ENCODE data around the gene EXOC3L4. TPM values are rescaled to one million over a fixed set of nuclear protein-coding genes. Genes with fewer than 3 reads are reported as not detected.

EXOC3L4 gene
- polyA plus RNA-seq, 1 donor (not counting 4 experiments of a cell fraction or from before 2014, with no cell fraction given), result not detected

DNA sequence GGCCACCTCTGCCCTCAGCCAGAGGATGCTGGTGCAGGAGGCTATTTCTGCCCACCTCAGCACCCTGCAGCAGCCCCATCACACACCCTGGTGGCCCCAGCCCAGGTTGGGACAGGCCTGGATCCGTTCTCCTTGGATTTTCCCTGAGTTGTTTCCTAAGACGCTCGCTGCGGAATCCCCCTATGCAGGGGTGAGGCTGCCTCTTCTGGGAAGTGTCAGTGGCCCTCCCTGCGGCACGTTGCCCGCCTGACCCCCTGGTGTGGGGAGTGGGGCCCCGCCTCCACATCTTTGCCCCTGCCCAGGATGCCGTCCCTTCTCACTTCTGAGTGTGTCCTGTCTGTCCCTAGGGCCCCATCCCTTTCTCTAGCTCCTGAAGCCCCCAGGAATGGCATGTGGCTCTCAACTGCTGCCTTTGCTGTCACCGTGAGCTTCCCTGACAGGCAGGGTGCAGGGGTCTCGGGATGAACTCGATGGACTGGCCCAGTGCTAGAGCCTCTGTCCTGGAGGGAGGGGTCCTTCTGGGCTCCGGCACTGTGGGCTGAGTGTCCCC, 594 bp upstream of the EXOC3L4 start:
- TF ChIP-seq EZH2 (IDR thresholded peaks at IDR 0.05; ENCODE audit: low read length), result no peak
- TF ChIP-seq, protein P1, sequence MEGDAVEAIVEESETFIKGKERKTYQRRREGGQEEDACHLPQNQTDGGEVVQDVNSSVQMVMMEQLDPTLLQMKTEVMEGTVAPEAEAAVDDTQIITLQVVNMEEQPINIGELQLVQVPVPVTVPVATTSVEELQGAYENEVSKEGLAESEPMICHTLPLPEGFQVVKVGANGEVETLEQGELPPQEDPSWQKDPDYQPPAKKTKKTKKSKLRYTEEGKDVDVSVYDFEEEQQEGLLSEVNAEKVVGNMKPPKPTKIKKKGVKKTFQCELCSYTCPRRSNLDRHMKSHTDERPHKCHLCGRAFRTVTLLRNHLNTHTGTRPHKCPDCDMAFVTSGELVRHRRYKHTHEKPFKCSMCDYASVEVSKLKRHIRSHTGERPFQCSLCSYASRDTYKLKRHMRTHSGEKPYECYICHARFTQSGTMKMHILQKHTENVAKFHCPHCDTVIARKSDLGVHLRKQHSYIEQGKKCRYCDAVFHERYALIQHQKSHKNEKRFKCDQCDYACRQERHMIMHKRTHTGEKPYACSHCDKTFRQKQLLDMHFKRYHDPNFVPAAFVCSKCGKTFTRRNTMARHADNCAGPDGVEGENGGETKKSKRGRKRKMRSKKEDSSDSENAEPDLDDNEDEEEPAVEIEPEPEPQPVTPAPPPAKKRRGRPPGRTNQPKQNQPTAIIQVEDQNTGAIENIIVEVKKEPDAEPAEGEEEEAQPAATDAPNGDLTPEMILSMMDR (optimal IDR thresholded peaks at IDR 0.05 in 1 of 3, IDR thresholded peaks at IDR 0.05 in 1 of 3, conservative IDR thresholded peaks at IDR 0.05 in 1 of 3; ENCODE audit: extremely low read depth in 1 of 3, insufficient read depth in 2 of 3, low read length in 3 of 3), result no peak
- FAIRE-seq (no peak), DNase-seq (ENCODE audit: low read depth, low spot score) (no peak)
- no peak overlapping the region for H3K4me3 ChIP-seq (ENCODE audit: control insufficient read depth in 2 of 3, extremely low read depth in 1 of 3, insufficient read depth in 2 of 3, low read depth in 1 of 3, low read length in 3 of 3)
- H3K36me3 ChIP-seq (ENCODE audit: control insufficient read depth in 2 of 2, extremely low read depth in 1 of 2, insufficient read depth in 2 of 2, low read length in 2 of 2), result no peaks in the 10 kb centered on the region
- no peak overlapping the region for H3K27ac ChIP-seq (ENCODE audit: control insufficient read depth, insufficient read depth, low read length)
- H3K9me1 ChIP-seq (ENCODE audit: control insufficient read depth, extremely low read depth, insufficient read depth, low read length), result no peaks in the 10 kb centered on the region
- H3K79me2 ChIP-seq (ENCODE audit: control insufficient read depth, insufficient read depth, low read length), result no peaks in the 10 kb centered on the region
- dilution Hi-C loops (cut with MboI; ENCODE audit: extremely low pct_ligation_motif_present, low sequenced_read_pairs), result no loop called here
- H4K20me1 ChIP-seq (ENCODE audit: control insufficient read depth, extremely low read depth, insufficient read depth, low read length), result no peaks in the 10 kb centered on the region
- H2AFZ ChIP-seq (ENCODE audit: control insufficient read depth, low read length), result no peak overlapping the region
- no peaks in the 10 kb centered on the region for H3K9me3 ChIP-seq (ENCODE audit: control insufficient read depth, low read depth, low read length)
- peaks cover 29% of the 10 kb centered on the region for H3K27me3 ChIP-seq (ENCODE audit: control insufficient read depth, extremely low read depth, insufficient read depth, low read length)
- H3K9ac ChIP-seq (ENCODE audit: control insufficient read depth, extremely low read depth, insufficient read depth, low read length), result no peak overlapping the region
- no peak overlapping the region for H3K4me2 ChIP-seq (ENCODE audit: control insufficient read depth, extremely low read depth, insufficient read depth, low read depth, low read length)
- no peaks in the 10 kb centered on the region for H3K4me1 ChIP-seq (ENCODE audit: control insufficient read depth, extremely low read depth, insufficient read depth, low read length)

DNA sequence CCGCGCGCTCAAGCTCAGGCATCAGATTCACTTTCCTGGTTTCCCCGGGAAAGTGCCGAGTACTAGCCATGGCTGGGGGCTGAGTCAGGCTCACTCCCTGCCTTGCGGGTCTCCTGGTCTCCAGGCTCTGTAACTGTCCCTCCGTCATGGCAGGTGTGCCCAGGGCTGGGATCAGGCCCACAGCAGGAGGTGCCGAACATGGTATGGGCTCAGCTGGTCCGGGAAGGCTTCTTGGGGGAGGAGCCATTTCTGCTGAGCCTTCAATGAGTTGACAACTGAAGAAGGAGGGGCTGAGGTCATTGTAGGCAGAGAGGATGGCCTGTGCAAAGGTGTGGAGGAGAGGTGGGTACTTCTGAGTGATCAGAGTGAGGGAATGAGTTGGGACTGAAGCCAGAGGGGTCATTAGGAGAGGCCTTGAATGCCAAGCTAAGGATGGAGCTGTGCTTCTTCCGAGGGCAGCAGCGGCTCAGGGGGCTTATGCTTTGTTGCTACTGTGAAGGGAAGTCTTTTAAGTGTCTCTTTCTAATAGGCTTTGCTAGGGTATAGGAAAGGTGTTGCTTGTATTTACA, 769 bp downstream of the EXOC3L4 start:
- H3K36me3 ChIP-seq (ENCODE audit: control insufficient read depth in 2 of 2, extremely low read depth in 1 of 2, insufficient read depth in 2 of 2, low read length in 2 of 2), result no peaks in the 10 kb centered on the region
- H3K4me1 ChIP-seq (ENCODE audit: control insufficient read depth, extremely low read depth, insufficient read depth, low read length), result no peaks in the 10 kb centered on the region
- no peak for FAIRE-seq
- H2AFZ ChIP-seq (ENCODE audit: control insufficient read depth, low read length), result no peak overlapping the region
- H3K9me1 ChIP-seq (ENCODE audit: control insufficient read depth, extremely low read depth, insufficient read depth, low read length), result no peaks in the 10 kb centered on the region
- no peaks in the 10 kb centered on the region for H3K9me3 ChIP-seq (ENCODE audit: control insufficient read depth, low read depth, low read length)
- no peak overlapping the region for H3K4me3 ChIP-seq (ENCODE audit: control insufficient read depth in 2 of 3, extremely low read depth in 1 of 3, insufficient read depth in 2 of 3, low read depth in 1 of 3, low read length in 3 of 3)
- H3K9ac ChIP-seq (ENCODE audit: control insufficient read depth, extremely low read depth, insufficient read depth, low read length), result no peak overlapping the region
- H3K27ac ChIP-seq (ENCODE audit: control insufficient read depth, insufficient read depth, low read length), result no peak overlapping the region
- H4K20me1 ChIP-seq (ENCODE audit: control insufficient read depth, extremely low read depth, insufficient read depth, low read length), result no peaks in the 10 kb centered on the region
- no peak for DNase-seq (ENCODE audit: low read depth, low spot score)
- TF ChIP-seq EZH2 (IDR thresholded peaks at IDR 0.05; ENCODE audit: low read length), result no peak
- TF ChIP-seq, protein P1 (optimal IDR thresholded peaks at IDR 0.05 in 1 of 3, IDR thresholded peaks at IDR 0.05 in 1 of 3, conservative IDR thresholded peaks at IDR 0.05 in 1 of 3; ENCODE audit: extremely low read depth in 1 of 3, insufficient read depth in 2 of 3, low read length in 3 of 3), result no peak
- H3K4me2 ChIP-seq (ENCODE audit: control insufficient read depth, extremely low read depth, insufficient read depth, low read depth, low read length), result no peak overlapping the region
- H3K27me3 ChIP-seq (ENCODE audit: control insufficient read depth, extremely low read depth, insufficient read depth, low read length), result peaks cover 23% of the 10 kb centered on the region
- no peaks in the 10 kb centered on the region for H3K79me2 ChIP-seq (ENCODE audit: control insufficient read depth, insufficient read depth, low read length)
- dilution Hi-C loops (cut with MboI; ENCODE audit: extremely low pct_ligation_motif_present, low sequenced_read_pairs), result no loop called here
